ENCODE measurements around the gene CYP4F3.
"Not testable (repeated sequence)": the region's sequence is repeated elsewhere in the genome, so short reads cannot be mapped to it uniquely, and the experiment has no call there.

CYP4F3 gene

DNA sequence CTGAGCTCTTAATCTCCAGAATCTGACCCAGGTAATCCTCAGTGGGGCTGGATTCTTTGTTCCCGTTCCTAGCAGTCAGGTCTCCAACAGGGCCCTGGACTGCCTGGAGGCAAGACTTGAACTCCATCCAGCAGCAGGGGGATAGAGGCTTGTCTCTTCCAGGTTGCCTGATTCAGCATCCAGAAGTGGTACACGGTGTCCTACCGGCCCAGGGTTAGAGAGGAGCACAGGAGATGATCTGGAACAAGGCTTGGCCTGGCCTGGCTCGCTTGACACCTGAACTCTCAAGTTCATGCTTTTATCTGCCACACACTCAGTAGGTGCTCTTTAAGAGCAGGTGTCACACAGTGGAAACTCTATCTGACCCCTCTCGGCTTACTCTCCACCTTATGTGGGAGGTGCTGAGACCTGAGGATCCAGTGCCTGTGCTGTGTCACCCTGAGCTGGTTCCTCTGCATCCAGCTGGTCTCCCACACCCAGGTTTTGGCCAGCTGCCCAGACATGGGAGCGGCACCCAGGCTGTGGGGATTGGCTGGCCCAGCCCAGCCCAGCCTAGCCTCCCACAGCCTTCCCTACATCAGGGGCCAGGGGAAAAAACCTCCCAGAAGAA, at the start of gene CYP4F3:
Gene CYP4F3, plus strand, starts transcription at position 604 of the 610 bp plus-strand sequence. CDS start 519 bp downstream, outside the sequence.
- no peak for DNase-seq

DNA sequence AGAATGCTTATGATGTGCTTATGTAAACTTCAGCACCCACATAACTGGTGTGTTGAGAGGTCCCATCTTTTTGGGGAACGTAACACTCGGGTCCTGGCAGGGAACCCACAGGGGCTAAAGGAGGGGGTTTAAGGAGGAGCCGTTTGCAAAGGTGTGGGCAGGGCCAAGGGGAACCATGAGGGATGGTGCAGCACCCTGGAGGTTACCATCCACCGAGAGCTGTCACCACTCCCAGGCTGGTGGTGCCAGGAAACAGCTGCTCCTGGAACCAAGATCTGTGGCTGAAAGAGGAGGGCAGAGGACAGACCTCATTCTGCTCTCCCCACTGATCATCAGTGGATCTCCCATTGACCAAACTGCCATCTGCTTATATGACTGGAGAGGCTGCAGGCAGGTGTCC, 48.9 kb upstream of the CYP4F3 start:
- DNase-seq, result no peak

DNA sequence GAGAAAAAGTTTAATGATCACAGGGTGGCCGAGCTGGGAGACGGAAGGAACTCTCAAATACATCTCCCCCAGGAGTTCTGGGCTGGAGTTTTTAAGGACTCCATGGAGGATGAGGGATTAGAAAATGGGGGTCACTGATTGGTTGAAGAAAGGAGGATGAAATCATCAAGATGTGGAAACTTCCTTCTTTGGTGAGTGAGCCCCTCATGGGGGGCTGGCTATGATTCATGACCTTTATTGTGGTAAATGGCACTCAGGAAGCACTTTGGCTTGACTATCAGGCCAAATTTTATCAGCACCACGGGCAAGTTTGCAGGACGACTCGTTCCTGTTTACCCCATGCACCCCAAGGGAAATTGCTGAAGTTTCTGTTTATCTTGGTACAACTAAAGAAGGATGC, 48.2 kb upstream of the CYP4F3 start:
- DNase-seq, result not testable (repeated sequence)

DNA sequence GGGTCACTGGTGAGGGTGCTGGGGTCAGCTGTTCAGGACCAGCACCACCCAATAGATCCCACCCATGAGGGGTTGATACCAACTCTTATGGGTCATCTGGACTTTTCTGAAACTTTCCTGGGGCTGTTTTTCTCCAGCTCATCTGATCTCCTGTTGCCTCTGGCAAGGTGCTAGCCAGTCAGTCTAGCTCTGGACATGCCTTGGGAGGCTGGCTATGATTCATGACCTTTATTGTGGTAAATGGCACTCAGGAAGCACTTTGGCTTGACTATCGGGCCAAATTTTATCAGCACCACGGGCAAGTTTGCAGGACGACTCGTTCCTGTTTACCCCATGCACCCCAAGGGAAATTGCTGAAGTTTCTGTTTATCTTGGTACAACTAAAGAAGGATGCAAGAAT, 46.9 kb upstream of the CYP4F3 start:
- DNase-seq, result not testable (repeated sequence)

DNA sequence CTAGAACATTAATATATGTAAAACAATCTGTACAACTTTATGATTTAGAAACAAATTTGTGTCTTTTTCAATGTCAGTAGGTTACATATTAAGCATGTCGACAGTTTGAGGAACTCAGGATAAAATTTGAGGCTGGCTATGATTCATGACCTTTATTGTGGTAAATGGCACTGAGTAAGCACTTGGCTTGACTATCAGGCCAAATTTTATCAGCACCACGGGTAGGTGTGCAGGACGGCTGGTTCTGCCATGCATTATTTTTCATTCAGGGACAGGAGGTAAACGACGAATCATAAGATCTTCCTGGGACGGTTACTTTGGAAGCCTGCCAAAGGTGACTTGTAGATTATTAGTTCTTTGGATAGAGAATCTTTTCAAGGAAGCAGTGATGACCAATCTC, 45.6 kb upstream of the CYP4F3 start:
- DNase-seq, result no peak

DNA sequence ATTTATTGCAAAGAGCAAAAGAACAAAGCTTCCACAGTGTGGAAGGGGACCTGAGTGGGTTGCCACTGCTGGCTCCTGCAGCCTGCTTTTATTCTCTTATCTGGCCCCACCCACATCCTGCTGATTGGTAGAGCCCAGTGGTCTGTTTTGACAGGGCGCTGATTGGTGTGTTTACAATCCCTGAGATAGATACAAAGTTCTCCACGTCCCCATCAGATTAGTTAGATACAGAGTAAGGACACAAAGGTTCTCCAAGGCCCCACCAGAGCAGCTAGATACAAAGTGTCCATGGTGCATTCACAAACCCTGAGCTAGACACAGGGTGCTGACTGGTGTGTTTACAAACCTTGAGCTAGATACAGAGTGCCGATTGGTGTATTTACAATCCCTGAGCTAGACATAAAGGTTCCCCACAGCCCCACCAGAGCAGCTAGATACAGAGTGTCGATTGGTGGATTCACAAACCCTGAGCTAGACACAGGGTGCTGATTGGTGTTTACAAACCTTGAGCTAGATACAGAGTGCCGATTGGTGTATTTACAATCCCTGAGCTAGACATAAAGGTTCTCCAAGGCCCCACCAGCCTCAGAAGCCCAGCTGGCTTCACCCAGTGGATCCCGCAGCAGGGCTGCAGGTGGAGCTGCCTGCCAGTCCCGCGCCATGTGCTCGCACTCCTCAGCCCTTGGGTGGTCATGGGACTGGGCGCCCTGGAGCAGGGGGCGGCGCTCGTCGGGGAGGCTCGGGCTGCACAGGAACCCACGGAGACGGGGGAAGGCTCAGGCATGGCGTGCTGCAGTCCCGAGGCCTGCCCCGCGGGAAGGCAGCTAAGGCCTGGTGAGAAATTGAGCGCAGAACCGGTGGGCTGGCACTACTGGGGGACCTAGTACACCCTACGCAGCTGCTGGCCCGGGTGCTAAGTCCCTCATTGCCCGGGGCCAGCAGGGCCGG, 32.4 kb upstream of the CYP4F3 start:
- DNase-seq, result not testable (repeated sequence)

DNA sequence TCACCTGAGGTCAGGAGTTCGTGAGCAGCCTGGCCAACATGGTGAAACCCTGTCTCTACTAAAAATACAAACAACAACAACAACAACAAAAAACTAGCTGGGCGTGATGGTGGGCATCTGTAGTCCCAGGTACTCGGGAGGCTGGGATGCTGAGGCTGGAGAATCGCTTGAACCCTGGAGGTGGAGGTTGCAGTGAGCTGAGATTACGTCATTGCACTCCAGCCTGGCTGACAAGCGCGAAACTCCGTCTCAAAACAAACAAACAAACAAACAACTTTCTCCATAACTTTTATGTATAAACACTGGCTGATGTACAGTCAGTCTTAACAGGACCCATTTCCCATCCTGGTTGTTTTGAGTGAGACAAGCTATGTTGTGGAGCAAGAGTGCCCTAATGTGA, 31.4 kb upstream of the CYP4F3 start:
- no peak for DNase-seq

DNA sequence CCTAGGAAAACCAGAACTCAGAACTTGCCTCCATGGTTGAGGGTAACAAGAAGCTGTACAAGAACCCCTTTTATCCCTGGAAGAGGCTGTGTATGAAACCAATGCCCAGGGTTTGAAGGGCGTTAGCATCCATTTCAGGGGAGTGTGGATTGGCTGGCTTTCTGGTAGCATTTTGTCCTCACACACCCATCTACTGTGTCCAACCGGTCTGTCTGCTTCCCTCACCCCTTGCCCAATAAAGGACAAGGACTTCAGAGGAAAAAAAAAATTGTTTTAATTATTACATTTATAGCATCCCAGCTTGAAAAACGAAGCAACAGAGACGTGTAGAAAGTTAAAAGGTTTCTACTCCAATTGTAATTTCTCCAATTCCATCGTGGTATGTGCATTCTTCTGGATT, 28.4 kb upstream of the CYP4F3 start:
- DNase-seq, result no peak

DNA sequence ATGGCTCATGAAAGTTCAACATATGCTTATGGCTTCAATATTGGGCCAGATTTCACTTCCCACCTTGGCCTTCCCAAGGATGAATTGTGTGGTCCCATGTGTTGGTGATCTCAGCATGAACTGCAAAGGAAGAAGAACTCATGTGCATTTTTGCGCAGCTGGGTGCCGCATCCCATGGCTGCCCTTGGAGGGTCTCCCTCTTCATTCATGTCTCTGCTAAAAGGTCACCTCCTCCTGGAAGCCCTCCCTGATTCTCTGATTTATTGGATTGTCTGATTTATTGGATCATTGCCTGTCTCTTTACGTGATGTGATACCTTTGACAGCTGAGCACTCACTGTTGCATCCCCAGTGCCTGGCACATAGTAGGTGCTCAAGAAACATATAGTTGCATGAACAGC, 27.4 kb upstream of the CYP4F3 start:
- no peak for DNase-seq

DNA sequence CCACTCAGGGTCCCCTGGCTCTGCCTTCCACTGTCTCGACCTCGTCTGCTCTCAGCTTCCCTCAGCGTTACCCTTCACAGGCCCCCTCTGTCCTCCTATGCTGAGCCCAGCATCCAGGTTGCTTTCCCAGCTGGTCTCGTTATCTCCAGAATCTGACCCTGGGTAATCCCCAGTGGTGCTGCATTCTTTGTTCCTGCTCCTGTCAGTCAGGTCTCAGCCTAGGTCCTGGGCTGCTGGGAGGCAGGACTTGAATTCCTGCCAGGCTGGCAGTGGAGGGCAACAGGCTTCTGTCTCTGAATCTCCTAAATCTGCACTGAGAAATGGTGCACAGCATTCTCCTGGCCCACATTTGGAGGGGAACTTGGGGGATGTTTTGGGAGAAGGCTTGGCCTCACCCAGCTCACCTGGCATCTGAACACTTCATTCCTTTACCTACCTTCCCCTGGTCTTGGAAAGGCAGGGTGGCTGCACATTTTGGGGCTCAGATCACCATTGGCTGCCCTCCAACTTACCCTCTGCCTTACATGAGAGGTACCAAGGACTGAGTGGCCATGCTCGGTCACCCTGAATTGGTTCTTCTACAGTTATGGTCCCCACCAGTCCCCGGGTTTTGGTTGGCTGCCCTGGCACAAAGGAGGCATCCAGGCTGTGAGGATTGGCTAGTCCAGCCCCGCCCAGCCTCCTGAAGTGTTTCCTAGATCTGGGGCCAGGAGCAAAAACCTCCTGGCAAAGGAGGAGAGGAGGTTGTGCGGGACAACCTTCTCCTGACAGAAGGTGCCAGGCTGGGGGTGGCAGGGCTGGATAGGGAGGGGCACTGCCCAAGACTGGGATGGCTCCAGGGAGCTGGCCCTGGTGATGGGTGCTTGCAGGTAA, 26.0 kb upstream of the CYP4F3 start, which contains the start of gene CYP4F8:
Gene CYP4F8, plus strand, starts transcription at position 712 of the 873 bp plus-strand sequence. CDS start 399 bp downstream, outside the sequence.
- no peak for DNase-seq

GRCh38 chr19:15615526-15615925, 25.2 kb upstream of the CYP4F3 start:
- no peak for DNase-seq

DNA sequence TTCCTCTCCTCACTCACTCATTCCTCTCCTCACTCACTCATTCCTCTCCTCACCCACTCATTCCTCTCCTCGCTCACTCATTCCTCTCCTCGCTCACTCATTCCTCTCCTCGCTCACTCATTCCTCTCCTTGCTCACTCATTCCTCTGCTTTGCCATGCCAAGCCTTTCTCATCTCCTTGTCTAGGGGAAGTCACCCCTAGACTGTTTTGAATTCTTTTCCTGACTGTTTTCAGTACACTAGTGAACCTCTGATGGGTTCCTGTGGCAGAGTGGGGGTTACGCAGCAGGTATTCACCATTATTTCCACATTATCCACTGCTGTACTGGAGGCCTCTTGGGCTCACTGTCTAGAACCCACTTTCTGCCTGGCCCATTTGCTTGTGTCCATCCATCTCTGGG, 24.5 kb upstream of the CYP4F3 start:
- no peak for DNase-seq

- no peak for DNase-seq
These were observed 23.9 kb upstream of the CYP4F3 start for GRCh38 chr19:15616627-15617270.

- no peak for DNase-seq
These were observed 22.4 kb upstream of the CYP4F3 start for GRCh38 chr19:15618321-15618720.

GRCh38 chr19:15621801-15622200, 18.9 kb upstream of the CYP4F3 start:
- no peak for DNase-seq

- DNase-seq, result no peak
These were observed 17.7 kb upstream of the CYP4F3 start for GRCh38 chr19:15622991-15623390.

DNA sequence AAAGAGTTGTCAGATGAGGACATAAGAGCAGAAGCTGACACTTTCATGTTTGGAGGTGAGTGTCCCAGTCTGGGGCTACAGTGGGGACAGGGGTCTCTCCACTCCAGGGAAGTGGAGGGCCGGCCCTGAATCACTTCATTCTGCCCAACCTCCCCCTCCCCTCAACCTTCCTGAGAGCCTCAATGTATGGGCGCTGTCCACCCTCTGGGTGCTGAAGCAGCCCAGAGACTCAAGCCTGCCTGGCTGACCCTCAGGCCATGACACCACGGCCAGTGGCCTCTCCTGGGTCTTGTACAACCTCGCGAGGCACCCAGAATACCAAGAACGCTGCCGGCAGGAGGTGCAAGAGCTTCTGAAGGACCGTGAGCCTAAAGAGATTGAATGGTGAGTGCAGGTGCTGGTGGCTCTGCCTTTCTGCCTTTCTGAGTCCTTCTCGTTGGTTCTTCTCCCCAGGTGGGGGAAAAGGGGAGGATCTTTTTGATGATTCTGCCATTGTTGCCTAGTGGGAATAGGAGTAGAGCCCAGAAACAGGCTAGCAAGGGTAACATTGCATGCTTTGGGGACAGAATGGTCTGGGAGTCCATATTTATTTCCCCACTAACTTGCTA, 16.9 kb upstream of the CYP4F3 start:
- DNase-seq, result no peak

- DNase-seq, result no peak
These were observed 12.3 kb upstream of the CYP4F3 start for GRCh38 chr19:15628236-15629002.

- no peak for DNase-seq
These were observed 11.5 kb upstream of the CYP4F3 start for GRCh38 chr19:15629003-15629880.

DNA sequence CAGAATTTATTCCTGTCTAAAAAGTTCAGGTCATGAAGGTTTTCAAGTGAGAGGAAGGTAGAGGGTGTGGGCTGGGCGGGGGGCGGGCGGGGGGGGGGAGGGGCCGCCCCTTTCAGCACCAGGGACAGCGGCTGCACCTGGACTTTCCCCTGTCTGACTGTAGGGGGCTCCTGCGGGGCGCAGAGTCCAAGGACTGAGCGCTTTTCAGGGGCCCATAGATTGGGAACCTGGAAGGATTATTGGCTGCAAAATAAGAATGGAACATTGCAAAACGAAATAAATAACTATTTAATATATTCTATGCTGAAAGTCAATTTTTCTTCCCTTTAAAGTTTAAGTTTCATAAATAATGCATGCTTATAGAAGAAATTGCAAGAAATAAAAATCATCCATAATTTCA, 8.9 kb upstream of the CYP4F3 start:
- no peak for DNase-seq
